Measurements from ENCODE around the gene TGFB2. TPM values are rescaled to one million over a fixed set of nuclear protein-coding genes. Genes with fewer than 3 reads are reported as not detected.

TGFB2 gene
- polyA plus RNA-seq, 1 donor from 2014 or later = 0.10 TPM

- no peaks in the 10 kb centered on the region for H3K9me2 ChIP-seq (ENCODE audit: insufficient read depth, low read length)
- H4K20me1 ChIP-seq (ENCODE audit: insufficient read depth) = no peaks in the 10 kb centered on the region
- no peak overlapping the region for H2AFZ ChIP-seq (ENCODE audit: low read depth, low read length)
- H3K36me3 ChIP-seq (ENCODE audit: insufficient read depth, low read length) = no peaks in the 10 kb centered on the region
- no peaks in the 10 kb centered on the region for H3K27me3 ChIP-seq (ENCODE audit: insufficient read depth, low read depth, low read length)
- no peak for TF ChIP-seq EZH2 (IDR thresholded peaks at IDR 0.05; ENCODE audit: borderline replicate concordance, insufficient read depth, low read length, poor library complexity, severe bottlenecking)
- H3K4me3 ChIP-seq (ENCODE audit: low read length) = no peak overlapping the region
- H3K27ac ChIP-seq (ENCODE audit: low read length) = no peak overlapping the region
- H3K4me2 ChIP-seq (ENCODE audit: low read length) = no peak overlapping the region
- H3K9me3 ChIP-seq (ENCODE audit: low read length) = no peaks in the 10 kb centered on the region
- H3F3A ChIP-seq (ENCODE audit: insufficient read depth, low read length, poor library complexity, severe bottlenecking) = no peaks in the 10 kb centered on the region
- H3K9ac ChIP-seq (ENCODE audit: low read length) = no peak overlapping the region
- no peaks in the 10 kb centered on the region for H3K79me2 ChIP-seq (replicated peaks; ENCODE audit: insufficient read depth, low read length)
These were observed 91.2 kb downstream of the TGFB2 start for GRCh38 chr1:218436346-218436745.

GRCh38 chr1:218436997-218437396 is 91.9 kb downstream of the TGFB2 start:
- H4K20me1 ChIP-seq (ENCODE audit: insufficient read depth) = no peaks in the 10 kb centered on the region
- H3K9ac ChIP-seq (ENCODE audit: low read length) = no peak overlapping the region
- H2AFZ ChIP-seq (ENCODE audit: low read depth, low read length) = no peak overlapping the region
- no peak overlapping the region for H3K4me3 ChIP-seq (ENCODE audit: low read length)
- H3K27ac ChIP-seq (ENCODE audit: low read length) = no peak overlapping the region
- no peaks in the 10 kb centered on the region for H3K9me2 ChIP-seq (ENCODE audit: insufficient read depth, low read length)
- no peak overlapping the region for H3K4me2 ChIP-seq (ENCODE audit: low read length)
- H3K9me3 ChIP-seq (ENCODE audit: low read length) = no peaks in the 10 kb centered on the region
- H3K36me3 ChIP-seq (ENCODE audit: insufficient read depth, low read length) = no peaks in the 10 kb centered on the region
- TF ChIP-seq MXI1 (conservative IDR thresholded peaks at IDR 0.05; ENCODE audit: poor library complexity, severe bottlenecking) = no peak
- TF ChIP-seq RAD21 (conservative IDR thresholded peaks at IDR 0.05) = no peak
- TF ChIP-seq EP300 (conservative IDR thresholded peaks at IDR 0.05; ENCODE audit: poor library complexity, severe bottlenecking) = no peak
- no peak for TF ChIP-seq REST (IDR thresholded peaks at IDR 0.05; ENCODE audit: borderline replicate concordance)
- TF ChIP-seq TAF1 (IDR thresholded peaks at IDR 0.05; ENCODE audit: low read depth) = no peak
- no peak for TF ChIP-seq CTCF (IDR thresholded peaks at IDR 0.05; ENCODE audit: poor library complexity, severe bottlenecking)
- TF ChIP-seq EZH2 (IDR thresholded peaks at IDR 0.05; ENCODE audit: borderline replicate concordance, insufficient read depth, low read length, poor library complexity, severe bottlenecking) = no peak
- no peak for TF ChIP-seq SMC3 (conservative IDR thresholded peaks at IDR 0.05; ENCODE audit: poor library complexity)
- no peak for TF ChIP-seq POLR2AphosphoS5 (IDR thresholded peaks at IDR 0.05)
- no peaks in the 10 kb centered on the region for H3K79me2 ChIP-seq (replicated peaks; ENCODE audit: insufficient read depth, low read length)
- H3F3A ChIP-seq (ENCODE audit: insufficient read depth, low read length, poor library complexity, severe bottlenecking) = no peaks in the 10 kb centered on the region
- H3K27me3 ChIP-seq (ENCODE audit: insufficient read depth, low read depth, low read length) = no peaks in the 10 kb centered on the region

Measured in neural cell (in vitro differentiated cells).